Dermis microvascular lymphatic vessel endothelial cell (primary cell): ENCODE results near the gene NTM. TPM values are rescaled to one million over a fixed set of nuclear protein-coding genes. Genes with fewer than 3 reads are reported as not detected.
A peak's percentile ranks its signal among the peaks of the same experiment; 100 is the strongest.
"Not testable (repeated sequence)": the region's sequence is repeated elsewhere in the genome, so short reads cannot be mapped to it uniquely, and the experiment has no call there.

Experiments used
- DNase-seq, 2 donors: peaks; one replicate each; pipeline versions ENCODE4 v3.0.0 to v3.0.0-alpha.2; 2010; ENCODE audit warnings: low read depth in 2 of 2
- total RNA-seq: library from RNA; depleted of rRNA; stranded (reverse); fragments of >200 nt; gene quantifications from 2 replicates; pipeline ENCODE4 v1.2.1, GENCODE V29; 2014

NTM gene
- total RNA-seq, 1 donor from 2014 or later = under 0.01 TPM

DNA sequence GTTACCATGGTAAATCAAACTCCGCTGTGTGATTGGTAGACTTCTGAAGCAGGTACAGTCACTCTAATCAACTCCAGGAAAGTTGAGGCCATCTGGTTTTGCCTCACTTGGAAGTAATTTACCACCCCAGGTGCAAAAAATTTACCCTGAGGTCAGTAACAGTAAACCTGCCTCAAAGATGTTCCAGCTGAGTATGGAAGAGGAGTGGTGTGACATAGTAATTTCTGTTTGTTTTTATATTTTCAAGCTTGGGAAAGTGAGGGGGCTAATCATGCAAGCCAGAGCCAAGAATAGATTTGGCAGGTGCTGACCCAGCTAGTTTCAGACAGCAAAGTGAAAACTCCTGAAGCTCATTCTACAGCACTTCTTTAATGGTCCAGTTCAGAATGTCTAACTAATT is 691.6 kb downstream of the NTM start:
- no peak for DNase-seq

DNA sequence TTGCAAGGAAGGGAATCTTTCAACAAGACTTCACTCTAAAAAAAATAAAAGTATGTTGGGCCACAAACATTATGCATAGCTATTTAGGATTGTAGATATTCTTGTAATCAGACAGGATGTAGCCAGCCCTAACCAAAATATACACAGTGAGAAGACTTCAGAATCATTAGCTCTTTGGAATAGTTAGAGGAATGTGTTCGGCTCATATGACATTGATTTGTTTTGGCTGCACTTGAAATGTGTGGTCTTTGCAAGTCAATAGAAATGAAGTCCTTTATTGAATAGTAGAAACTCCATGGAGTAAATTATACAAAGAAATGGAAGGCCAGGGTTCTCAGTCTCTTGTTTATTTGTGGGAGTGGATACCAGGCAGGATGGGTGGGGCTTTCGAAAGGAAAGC is 692.1 kb downstream of the NTM start:
- no peak for DNase-seq

- peak in 1 of 2 donors; percentile 62 for DNase-seq
These were observed 694.7 kb downstream of the NTM start for GRCh38 chr11:132064987-132065620.

DNA sequence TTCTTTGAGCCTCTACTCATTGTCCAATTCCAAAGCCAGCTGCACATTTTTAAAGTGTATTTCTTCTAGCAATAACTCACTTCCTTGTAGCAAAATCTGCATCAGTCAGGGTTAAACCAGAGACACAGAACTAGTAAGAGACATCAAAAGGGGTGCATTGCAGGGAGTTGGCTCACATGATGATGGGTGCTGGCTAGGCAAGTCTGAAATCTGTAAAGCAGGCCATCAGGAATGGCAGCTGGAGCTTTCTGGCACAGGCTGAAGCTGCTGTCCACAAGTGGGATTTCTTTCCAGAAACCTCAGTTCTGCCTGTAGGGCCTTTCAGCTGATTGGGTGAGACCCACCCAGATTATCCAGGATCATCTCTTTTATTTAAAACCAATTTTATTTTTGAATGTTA is 698.1 kb downstream of the NTM start:
- no peak for DNase-seq

DNA sequence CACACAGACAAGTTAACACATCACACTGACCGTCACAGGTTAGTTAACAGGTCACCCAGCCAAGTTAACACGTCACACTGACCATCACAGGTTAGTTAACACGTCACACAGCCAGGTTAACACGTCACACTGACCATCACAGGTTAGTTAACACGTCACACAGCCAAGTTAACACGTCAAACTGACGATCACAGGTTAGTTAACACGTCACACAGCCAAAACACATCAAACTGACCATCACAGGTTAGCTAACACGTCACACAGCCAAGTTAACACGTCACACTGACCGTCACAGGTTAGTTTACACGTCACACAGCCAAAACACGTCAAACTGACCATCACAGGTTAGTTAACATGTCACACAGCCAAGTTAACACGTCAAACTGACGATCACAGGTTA is 699.2 kb downstream of the NTM start:
- not testable (repeated sequence) for DNase-seq

DNA sequence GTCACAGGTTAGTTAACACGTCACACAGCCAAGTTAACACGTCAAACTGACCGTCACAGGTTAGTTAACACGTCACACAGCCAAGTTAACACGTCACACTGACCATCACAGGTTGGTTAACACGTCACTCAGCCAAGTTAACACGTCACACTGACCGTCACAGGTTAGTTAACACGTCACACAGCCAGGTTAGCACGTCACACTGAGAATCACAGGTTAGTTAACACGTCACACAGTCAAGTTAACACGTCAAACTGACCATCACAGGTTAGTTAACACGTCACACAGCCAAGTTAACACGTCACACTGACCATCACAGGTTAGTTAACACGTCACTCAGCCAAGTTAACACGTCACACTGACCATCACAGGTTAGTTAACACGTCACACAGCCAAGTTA is 700.5 kb downstream of the NTM start:
- not testable (repeated sequence) for DNase-seq

- DNase-seq = peak in 1 of 2 donors; percentile 64
These were observed 701.8 kb downstream of the NTM start for GRCh38 chr11:132072044-132072857.

- no peak for DNase-seq
These were observed 702.4 kb downstream of the NTM start for GRCh38 chr11:132072858-132073211.

GRCh38 chr11:132073787-132074186 is 703.4 kb downstream of the NTM start:
- DNase-seq = no peak

GRCh38 chr11:132075447-132075846 is 705.0 kb downstream of the NTM start:
- no peak for DNase-seq

GRCh38 chr11:132077416-132077815 is 707.0 kb downstream of the NTM start:
- no peak for DNase-seq

DNA sequence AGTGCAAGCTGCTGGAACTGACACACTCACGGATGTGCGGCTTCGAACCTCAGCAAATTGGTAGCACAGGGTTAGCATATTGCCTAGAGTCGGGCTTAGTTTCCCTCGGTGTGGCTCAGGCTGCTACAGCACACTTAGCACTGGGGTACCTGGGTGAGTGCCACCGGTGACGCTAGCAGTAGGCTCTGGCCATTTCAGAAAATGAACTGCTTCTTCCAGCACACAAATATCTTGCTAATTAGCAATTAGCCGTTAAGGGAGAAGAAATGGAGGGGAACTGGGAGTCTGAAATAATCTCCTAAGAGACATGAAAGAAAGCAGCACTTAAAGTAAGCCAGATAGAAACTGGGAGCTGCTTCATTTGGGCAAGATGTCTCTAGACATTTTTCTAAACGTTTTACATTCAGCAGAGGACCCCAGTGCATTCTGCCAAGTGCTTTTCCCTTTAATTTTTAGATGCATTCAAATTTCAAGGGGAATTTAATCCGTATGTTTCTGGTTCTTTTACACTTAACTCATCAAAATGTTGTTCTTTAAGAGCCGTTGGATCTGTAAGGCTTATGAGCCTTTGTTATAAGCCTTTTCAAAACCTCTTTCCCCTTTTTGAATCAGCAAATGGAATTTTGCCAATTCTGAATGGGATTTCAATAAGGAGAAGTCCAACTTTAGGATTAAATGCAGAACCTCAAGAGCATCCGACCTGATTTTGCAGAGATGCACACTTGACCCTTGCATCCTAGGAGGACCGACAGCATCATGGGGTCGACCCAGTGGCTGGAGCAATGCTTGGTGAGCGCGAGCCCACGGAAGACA is 708.1 kb downstream of the NTM start:
- no peak for DNase-seq

- no peak for DNase-seq
These were observed 709.7 kb downstream of the NTM start for GRCh38 chr11:132080127-132080526.

DNA sequence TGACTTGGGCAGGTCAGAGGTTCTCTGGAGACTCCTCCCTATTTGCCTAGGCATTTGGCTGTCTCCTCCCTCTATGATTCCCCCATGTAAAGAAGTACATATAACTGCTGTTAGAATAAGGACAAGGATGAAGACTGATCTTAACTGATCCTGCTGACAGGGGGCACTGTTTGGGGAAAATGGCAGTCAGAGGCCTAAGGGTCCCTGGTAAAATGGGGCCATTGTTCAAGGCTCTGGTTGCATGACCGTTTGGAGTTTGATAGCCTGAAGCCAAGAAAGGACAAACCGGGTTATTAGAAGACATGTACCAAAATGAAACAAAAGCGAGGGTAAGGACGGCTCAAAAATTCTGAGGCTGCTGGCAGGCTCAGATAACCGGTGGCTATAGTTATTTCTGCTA is 712.2 kb downstream of the NTM start:
- DNase-seq = no peak

GRCh38 chr11:132084433-132084832 is 714.0 kb downstream of the NTM start:
- no peak for DNase-seq

DNA sequence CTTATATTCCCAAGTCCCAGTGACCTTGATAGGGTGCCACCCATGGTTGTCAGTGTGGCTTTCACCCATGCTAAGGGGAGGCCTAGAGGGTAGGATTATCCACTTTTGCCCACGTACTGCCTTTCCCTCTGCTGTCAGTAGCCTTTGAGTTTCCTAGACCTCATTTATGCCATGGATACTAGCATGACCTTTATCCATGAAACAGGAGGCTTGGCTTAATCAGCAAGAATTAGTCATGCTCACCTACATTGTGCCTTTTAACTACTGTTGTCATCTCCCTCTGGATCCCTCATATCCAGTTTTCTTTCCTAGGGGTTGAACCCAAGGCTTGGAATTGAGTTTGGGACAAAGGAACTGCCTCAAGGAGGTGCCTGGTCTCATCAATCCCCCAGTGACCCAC is 716.7 kb downstream of the NTM start:
- no peak for DNase-seq

DNA sequence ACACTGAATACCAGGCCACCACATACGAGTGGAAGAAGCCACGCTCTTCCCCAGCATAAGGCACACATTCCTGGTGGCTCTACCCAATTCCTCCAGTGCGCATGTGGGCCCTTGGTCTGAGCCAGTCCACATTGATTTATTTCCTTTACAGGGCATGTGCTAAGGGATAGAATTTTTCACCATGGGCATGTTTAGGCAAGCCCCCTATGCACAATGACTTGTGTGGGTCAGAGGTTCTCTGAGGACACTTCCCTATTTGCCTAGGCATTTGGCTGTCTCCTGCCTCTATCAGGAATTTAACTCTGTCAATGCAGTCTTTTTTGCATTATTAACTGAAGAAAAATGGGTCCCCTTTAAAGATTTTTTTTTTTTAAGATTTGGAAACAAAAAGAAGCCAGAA is 718.1 kb downstream of the NTM start:
- no peak for DNase-seq

GRCh38 chr11:132093536-132094259 is 723.3 kb downstream of the NTM start:
- DNase-seq = no peak

- no peak for DNase-seq
These were observed 724.2 kb downstream of the NTM start for GRCh38 chr11:132094598-132094997.

DNA sequence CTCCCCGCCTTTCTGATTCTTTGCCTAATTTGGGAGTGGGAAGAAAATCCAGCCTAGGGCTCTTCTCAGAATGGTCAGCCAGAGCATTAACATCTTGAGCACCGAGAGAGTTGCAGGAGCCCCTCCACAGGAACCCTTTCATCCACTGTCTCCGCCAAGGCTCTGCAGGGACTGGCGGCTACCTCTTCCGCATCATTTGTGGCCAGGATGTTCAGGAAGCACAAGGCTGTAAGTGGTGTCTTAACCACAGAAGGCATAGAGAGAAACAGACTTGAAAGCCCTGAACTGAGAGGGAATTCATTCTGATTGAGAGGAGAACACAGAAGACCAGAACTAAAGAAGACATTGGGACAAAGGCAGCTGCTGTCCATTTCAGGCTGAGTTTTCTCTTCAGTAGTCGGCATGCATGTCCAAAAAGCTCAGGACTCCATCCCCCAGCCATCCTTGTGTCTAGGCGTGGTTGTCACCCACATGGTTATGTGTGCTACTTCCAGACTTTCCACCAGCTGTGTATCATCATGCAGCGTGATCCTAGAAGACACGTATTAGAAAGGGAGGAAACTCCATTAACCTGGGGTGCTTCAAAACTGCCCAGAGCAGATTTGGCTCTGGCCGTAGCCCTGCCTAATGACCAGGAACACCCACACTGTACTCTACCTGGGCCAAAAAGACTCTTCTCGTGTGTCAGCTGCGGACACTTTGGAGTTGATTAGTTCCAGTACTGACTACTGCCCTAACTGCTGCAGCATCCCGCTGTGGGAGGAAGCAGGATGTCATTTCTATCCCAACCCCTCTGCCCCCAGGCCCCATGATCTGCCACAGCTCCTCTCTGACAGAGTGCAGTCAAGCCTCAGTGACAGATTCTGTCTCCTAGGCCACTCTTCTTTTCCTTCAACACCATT is 725.1 kb downstream of the NTM start:
- DNase-seq = no peak
